HG03064 (cell line): Measurements from ENCODE around the gene HMHB1.

Source experiments
- ATAC-seq: cut with Tn5 transposase; IDR thresholded peaks from one replicate; pipeline ENCODE4 v1.9.1; 2021; ENCODE audit warnings: low read depth; ENCODE audit not compliant: unreplicated experiment

Gene HMHB1

DNA sequence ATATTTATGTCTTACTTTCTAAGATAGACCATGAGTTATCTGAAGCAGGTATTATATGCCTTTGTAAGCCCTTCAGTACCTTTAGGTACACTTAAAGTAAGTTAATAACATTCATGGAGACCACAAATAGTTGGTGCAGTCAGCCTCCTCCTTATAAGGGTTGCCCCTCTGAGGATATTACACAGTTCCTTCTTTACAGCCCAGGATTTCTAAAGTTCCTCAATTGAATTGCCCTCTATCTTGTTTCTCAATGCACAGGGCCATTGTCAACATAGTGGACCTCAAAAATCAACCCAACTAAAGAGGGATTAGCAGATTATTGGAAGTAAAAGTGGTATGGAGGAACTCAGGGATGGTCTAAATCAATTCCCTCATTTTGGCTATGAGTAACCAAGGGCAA lies 50.3 kb downstream of the HMHB1 start:
- ATAC-seq = no peak

DNA sequence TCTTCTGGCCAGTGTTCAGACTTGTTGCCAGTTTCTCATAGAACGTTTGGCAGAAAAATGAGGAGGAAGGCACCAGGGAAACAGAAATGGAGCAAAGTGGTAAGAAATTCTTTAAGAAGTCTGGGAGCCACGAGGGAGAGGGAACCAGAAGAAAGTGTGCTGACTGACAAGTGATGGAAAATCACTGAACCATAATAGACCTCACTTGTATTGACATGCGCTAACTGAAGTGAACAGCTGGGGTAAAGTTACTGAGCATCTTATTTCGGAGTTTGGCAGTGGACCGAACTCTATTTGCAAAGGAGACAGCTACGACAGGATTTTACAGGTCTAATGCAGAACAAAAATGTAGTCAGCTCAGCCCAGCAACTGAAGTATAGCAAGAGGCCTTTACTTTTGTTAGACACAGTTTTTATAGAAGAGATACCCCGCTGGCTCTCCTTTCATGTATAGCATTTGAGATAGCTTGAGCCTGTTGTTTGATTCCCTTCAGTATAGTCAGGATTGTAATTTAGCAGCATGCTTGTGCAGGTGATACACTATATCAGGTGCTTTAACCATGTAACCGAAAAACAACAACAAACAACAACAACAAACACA lies 53.6 kb downstream of the HMHB1 start:
- no peak for ATAC-seq
